HepG2 (cell line): ENCODE measurements around the gene RNF208. TPM values are rescaled to one million over a fixed set of nuclear protein-coding genes. Genes with fewer than 3 reads are reported as not detected.

Experiments used
- AFF4 ChIP-seq: sonication (generic); formaldehyde crosslinking; IDR thresholded peaks from 2 replicates; pipeline ENCODE4 v1.4.0; 2020; ENCODE audit warnings: missing genetic modification reagents
- CHD2 ChIP-seq: IDR thresholded peaks from 2 replicates; pipeline ENCODE4 v1.6.1; 2011; ENCODE audit warnings: low read depth, low read length, improper control_type of control experiment
- HMGXB4 ChIP-seq, 2 experiments: sonication (generic) in 1 of 2; formaldehyde crosslinking in 1 of 2; IDR thresholded peaks; 2 replicates each; pipeline versions ENCODE4 v1.4.0 to v1.6.1; 2018 to 2020; ENCODE audit warnings: missing genetic modification reagents in 2 of 2, borderline replicate concordance in 1 of 2, low read depth in 1 of 2, mild to moderate bottlenecking in 1 of 2, missing biosample characterization in 1 of 2
- MBNL3 ChIP-seq: fragments of 250-450 bp; sonication (Bioruptor Pico); conservative IDR thresholded peaks from 2 replicates; pipeline ENCODE4 v1.8.0; 2022; ENCODE audit warnings: mild to moderate bottlenecking, inconsistent platforms
- MIER2 ChIP-seq: IDR thresholded peaks from 2 replicates; pipeline ENCODE4 v1.6.1; 2016; ENCODE audit warnings: missing biosample characterization, missing genetic modification reagents
- NAIF1 ChIP-seq: sonication (generic); formaldehyde crosslinking; IDR thresholded peaks from 2 replicates; pipeline ENCODE4 v1.5.0; 2020; ENCODE audit warnings: mild to moderate bottlenecking, missing genetic modification reagents, borderline replicate concordance
- PBX3 ChIP-seq: sonication (generic); formaldehyde crosslinking; IDR thresholded peaks from 2 replicates; pipeline ENCODE4 v1.8.1; 2023; ENCODE audit warnings: missing genetic modification reagents, inconsistent platforms, borderline replicate concordance
- POGK ChIP-seq: sonication (generic); formaldehyde crosslinking; conservative IDR thresholded peaks from 2 replicates; pipeline ENCODE4 v1.8.0; 2022; ENCODE audit warnings: mild to moderate bottlenecking, moderate library complexity, missing genetic modification reagents
- SCMH1 ChIP-seq: sonication (generic); formaldehyde crosslinking; IDR thresholded peaks from 2 replicates; pipeline ENCODE4 v1.9.0; 2021; ENCODE audit warnings: missing genetic modification reagents, mild to moderate bottlenecking, borderline replicate concordance
- SUZ12 ChIP-seq: fragments of 150-350 bp; IDR thresholded peaks from 2 replicates; pipeline ENCODE4 v1.6.1; 2014; ENCODE audit warnings: low read depth, low read length
- ZBTB20 ChIP-seq: sonication (generic); formaldehyde crosslinking; IDR thresholded peaks from 2 replicates; pipeline ENCODE4 v1.8.1; 2023; ENCODE audit warnings: missing genetic modification reagents, low read depth, mild to moderate bottlenecking, borderline replicate concordance
- ZBTB21 ChIP-seq: sonication (generic); formaldehyde crosslinking; IDR thresholded peaks from 2 replicates; pipeline ENCODE4 v1.4.0; 2020; ENCODE audit warnings: missing genetic modification reagents
- ZMYM3 ChIP-seq: sonication (generic); formaldehyde crosslinking; IDR thresholded peaks from 2 replicates; pipeline ENCODE4 v1.5.1; 2020; ENCODE audit warnings: mild to moderate bottlenecking, missing genetic modification reagents
- ZNF12 ChIP-seq: sonication (generic); formaldehyde crosslinking; IDR thresholded peaks from 2 replicates; pipeline ENCODE4 v1.5.0; 2020; ENCODE audit warnings: missing genetic modification reagents
- ZNF138 ChIP-seq: sonication (generic); formaldehyde crosslinking; IDR thresholded peaks from 2 replicates; pipeline ENCODE4 v1.5.0; 2020; ENCODE audit warnings: mild to moderate bottlenecking, low read depth, missing genetic modification reagents
- ZNF205 ChIP-seq: IDR thresholded peaks from 2 replicates; pipeline ENCODE4 v1.6.1; 2018; ENCODE audit warnings: missing biosample characterization, missing genetic modification reagents
- ZNF230 ChIP-seq: sonication (generic); formaldehyde crosslinking; IDR thresholded peaks from 2 replicates; pipeline ENCODE4 v1.4.0; 2020; ENCODE audit warnings: mild to moderate bottlenecking, missing genetic modification reagents
- ZNF660 ChIP-seq: sonication (generic); formaldehyde crosslinking; IDR thresholded peaks from 2 replicates; pipeline ENCODE4 v1.5.1; 2020; ENCODE audit warnings: mild to moderate bottlenecking, low read depth, missing genetic modification reagents, borderline replicate concordance
- ZNF737 ChIP-seq: sonication (generic); formaldehyde crosslinking; IDR thresholded peaks from 2 replicates; pipeline ENCODE4 v1.5.0; 2020; ENCODE audit warnings: missing genetic modification reagents, mild to moderate bottlenecking, borderline replicate concordance
- polyA plus RNA-seq, 8 experiments: library from polyadenylated mRNA; depleted of rRNA in 3 of 8; stranded (reverse) in 7 of 8; unstranded in 1 of 8; fragments of >200 nt; fragmentation: Illumina TruSeq in 4 of 8; extraction: Trizol in 4 of 8; gene quantifications; 2 replicates each; pipeline versions ENCODE4 v1.2.1 to v1.2.3, GENCODE V29; 2011 to 2016; ENCODE audit warnings: low read depth in 4 of 8, missing spikeins in 1 of 8, mixed read lengths in 1 of 8; ENCODE audit not compliant: insufficient read depth in 1 of 8
- total RNA-seq, 5 experiments: library from RNA; depleted of rRNA; stranded (reverse); fragments of >200 nt; fragmentation: Illumina TruSeq; extraction: Trizol; gene quantifications; 2 replicates each; pipeline ENCODE4 v1.2.3, GENCODE V29; 2016; ENCODE audit warnings: low read depth in 1 of 5

RNF208 gene
- total and polyA plus RNA-seq, 2 of the 13 experiments (the other 11 are each of a cell fraction or from before 2014, with no cell fraction given), result 1.6 to 2.1 TPM

- TF ChIP-seq PBX3 (CRISPR knock-in tag), result no peak
- TF ChIP-seq ZNF205, result no peak
- TF ChIP-seq HMGXB4 (CRISPR knock-in tag; IDR thresholded peaks at IDR 0.05; ENCODE audit: borderline replicate concordance in 1 of 2, low read depth in 1 of 2), result peak; percentile 10 to 24; a peak in 2 of 4 replicates
- TF ChIP-seq SUZ12, result no peak
- peak; percentile 63; the same call in 1 of the 2 replicates for TF ChIP-seq POGK (CRISPR knock-in tag)
- TF ChIP-seq ZNF138 (CRISPR knock-in tag), result peak; percentile 29
- TF ChIP-seq NAIF1 (CRISPR knock-in tag), result no peak
- TF ChIP-seq ZNF737 (CRISPR knock-in tag), result no peak
- TF ChIP-seq ZBTB20 (CRISPR knock-in tag), result peak; percentile 62; the same call in 1 of the 2 replicates
- TF ChIP-seq MBNL3 (CRISPR knock-in tag), result no peak
- TF ChIP-seq ZBTB21, result no peak
- TF ChIP-seq ZNF230, result no peak
- TF ChIP-seq MIER2, result no peak
- no peak for TF ChIP-seq SCMH1 (CRISPR knock-in tag)
- TF ChIP-seq CHD2, result no peak
- no peak for TF ChIP-seq AFF4
- no peak for TF ChIP-seq ZNF12
- no peak for TF ChIP-seq ZNF660 (CRISPR knock-in tag)
- no peak; the same call in 1 of the 2 replicates for TF ChIP-seq ZMYM3
Observed at GRCh38 chr9:137241490-137242268, 19.6 kb upstream of the RNF208 start (continued).
